Stimulated activated CD4-positive, alpha-beta T cell treated with anti-CD3 and anti-CD28 coated beads, Interleukin-12 subunit alpha, Interleukin-12 subunit beta, amount 100 ng/mL, for 48 hours (primary cell): Measurements from ENCODE around the gene GAK.
"Not testable (repeated sequence)": the region's sequence is repeated elsewhere in the genome, so short reads cannot be mapped to it uniquely, and the experiment has no call there.

Source experiments
- DNase-seq, 3 donors: peaks; one replicate each; pipeline ENCODE4 v3.0.0-alpha.2; 2020; ENCODE audit warnings: low read depth in 2 of 3, low spot score in 1 of 3

Gene GAK

DNA sequence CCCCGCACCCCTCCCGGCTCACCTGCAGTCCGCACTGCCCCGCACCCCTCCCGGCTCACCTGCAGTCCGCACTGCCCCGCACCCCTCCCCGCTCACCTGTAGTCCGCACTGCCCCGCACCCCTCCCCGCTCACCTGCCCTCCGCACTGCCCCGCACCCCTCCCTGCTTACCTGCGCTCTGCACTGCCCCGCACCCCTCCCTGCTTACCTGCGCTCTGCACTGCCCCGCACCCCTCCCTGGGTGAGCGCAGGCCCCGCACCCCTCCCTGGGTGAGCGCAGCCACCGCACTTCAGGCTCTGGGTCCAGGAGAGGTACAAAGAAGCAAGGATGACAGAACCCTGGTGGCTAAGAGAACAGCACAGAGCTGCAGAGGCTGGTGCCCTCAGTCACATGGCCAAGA, 4.5 kb downstream of the GAK start:
- DNase-seq = not testable (repeated sequence)

DNA sequence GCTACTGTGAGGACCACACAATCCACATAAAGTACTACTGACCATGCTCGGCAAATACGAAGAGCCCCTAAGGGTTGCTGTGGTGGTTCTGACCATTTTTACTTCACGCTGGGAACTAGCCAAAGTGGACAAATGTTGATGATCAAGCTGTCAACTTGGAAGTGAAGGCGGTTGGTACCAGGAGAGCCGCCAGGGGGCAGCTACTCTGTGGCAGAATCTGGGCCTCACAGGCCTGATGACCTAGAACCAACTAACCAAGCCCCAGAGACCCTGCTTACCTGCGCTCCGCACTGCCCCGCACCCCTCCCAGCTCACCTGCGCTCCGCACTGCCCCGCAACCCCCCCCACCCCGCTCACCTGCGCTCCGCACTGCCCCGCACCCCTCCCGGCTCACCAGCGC, 5.6 kb downstream of the GAK start:
- DNase-seq = no peak

DNA sequence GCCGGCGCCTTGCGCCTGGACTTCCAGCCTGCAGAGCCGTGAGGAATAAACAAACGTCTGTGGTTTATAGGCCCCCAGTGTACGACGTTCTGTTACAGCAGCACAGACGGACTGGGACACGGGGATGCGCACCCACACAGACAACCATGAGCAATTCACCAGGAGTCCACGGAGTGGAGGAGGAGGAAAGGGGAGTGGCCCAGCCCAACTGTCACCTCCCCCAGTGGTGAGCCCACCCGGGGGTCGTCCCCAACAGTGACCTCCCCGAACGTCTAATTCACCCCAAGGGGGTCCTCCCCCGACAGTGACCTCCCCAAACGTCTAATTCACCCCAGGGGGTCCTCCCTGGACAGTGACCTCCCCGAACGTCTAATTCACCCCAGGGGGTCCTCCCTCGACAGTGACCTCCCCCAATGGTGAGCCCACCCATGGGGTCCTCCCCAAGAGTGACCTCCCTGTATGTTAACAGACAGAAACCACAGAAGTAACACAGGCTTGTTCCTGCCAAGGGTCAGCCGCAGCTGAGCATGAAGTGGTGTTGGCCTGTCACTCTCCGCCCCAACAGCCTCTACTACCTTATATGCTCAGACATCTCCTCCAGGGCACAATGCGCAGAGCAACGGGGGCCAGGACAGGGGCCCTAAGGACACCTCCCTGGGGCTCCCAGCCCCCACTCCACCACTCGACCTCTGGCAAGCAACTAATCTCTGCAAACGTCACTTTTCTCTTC, 6.2 kb downstream of the GAK start:
- DNase-seq = no peak

DNA sequence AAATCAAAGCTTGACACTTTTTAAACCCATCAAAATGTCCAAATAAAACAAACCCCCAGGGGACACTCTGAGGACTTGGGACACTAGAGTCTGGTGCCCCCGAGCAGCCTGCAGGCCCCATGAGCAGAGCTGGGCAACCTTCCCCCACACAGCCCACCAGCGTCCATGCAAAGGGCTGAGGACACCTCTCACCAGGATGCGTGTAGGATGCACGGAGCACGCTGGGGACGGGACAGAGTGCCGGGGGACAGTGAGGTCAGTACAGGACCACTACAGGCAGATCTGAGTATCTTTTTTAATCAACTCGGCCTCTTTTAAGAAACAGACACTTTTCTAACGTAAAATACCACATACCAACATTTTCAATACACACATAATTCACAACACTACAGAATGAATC, 6.9 kb downstream of the GAK start:
- no peak for DNase-seq

DNA sequence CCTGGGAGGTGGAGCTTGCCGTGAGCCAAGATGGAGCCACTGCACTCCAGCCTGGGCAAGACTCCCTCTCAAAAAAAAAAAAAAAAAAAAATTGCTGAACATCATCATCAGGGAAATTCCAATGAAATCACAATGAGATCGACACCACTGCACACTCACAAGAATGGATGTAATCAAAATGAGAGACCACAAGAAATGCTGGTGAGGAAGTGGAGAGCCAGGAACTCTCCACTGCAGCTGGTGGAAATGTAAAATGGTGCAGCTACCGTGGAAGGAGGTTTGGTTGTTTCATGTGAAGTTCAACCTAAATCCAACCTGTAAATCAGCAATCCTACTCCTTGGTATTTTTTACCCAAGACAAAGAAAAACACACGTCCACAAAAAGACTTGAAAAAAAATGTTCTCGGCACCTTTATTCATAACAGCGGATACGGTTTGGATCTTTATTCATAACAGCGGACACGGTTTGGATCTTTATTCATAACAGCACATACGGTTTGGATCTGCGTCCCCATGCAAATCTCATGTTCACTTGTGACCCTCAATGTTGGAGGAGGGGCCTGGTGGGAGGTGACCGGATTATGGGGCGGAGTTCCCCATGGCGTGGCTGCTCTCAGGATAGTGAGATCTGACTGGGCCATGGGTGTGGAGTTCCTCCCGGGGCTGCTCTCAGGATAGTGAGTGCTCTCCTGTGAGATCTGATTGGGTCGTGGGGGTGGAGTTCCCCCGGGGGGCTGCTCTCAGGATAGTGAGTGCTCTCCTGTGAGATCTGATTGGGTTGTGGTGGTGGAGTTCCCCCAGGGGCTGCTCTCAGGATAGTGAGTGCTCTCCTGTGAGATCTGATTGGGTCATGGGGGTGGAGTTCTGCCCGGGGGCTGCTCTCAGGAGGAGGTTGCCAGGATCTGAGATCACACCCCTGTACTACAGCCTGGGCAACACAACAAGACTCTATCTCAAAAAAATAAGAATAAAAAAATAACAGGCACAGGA, 7.7 kb downstream of the GAK start:
- no peak for DNase-seq

DNA sequence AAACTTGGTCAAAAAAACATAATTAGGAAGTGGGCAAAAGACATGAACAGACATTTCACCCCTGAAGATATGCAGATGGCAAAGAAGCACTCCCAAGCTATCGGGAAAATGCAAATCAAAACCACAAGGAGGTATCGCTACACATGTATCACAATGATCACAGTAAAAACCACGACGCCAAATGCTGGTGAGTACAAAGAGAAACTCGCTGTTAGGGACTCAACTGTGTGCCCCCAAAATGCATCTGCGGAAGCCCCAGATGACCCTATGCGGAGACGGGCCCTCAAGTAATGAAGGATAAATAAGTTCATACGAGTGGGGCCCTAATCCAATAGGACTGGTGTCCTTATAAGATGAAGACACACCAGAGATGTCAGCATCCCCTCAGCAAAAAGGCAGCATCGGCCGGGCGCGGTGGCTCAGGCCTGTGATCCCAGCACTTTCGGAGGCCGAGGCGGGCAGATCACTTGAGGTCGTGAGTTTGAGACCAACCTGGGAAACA, 10.2 kb downstream of the GAK start:
- peak in 1 of 3 donors; percentile 30 for DNase-seq

DNA sequence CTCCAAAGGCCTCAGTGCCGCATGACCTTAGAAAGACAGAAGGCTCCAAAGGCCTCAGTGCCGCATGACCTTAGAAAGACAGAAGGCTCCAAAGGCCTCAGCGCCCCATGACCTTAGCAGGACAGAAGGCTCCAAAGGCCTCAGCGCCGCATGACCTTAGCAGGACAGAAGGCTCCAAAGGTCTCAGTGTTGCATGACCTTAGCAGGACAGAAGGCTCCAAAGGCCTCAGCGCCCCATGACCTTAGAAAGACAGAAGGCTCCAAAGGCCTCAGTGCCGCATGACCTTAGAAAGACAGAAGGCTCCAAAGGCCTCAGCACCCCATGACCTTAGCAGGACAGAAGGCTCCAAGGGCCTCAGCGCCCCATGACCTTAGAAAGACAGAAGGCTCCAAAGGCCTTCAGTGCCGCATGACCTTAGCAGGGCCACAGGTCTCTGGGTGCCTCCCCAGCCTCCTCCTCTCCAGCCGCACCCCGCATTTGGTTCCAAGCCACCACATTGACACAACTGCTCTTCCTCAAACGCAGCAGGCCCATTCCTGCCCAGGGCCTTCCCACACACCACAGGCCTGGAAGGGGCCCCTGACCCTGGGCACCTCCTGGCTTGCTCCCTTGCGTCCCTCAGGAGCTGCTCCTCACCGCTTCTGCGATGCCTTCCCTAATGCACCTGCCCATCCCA, 13.0 kb downstream of the GAK start:
- DNase-seq = not testable (repeated sequence)

DNA sequence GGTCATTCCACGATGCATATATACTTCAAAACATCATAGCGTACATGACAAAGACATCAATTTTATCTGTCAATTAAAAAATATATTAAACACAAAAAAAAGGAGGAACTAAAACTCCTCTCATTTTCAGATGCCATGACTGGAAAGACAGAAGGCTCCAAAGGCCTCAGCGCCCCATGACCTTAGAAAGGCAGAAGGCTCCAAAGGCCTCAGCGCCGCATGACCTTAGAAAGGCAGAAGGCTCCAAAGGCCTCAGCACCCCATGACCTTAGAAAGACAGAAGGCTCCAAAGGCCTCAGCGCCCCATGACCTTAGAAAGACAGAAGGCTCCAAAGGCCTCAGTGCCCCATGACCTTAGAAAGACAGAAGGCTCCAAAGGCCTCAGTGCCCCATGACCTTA, 13.5 kb downstream of the GAK start:
- not testable (repeated sequence) for DNase-seq

DNA sequence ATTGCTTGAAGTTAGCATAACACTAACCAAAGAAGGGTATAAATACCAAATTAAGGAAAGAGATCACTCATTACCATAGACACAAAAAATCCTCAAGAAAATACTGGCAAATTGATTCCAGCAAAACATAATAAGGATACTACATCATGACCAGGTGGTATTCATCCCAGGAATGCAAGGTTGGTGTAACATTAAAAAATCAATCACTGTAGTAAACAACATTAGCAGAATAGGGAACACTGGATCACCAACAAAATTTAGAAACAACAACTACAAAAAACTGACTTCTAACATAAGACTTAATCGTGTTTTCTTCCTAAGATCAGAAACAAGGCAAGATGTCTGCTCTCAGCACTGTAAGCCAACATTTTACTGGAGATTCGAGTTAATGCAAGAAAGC, 14.1 kb downstream of the GAK start:
- no peak for DNase-seq

DNA sequence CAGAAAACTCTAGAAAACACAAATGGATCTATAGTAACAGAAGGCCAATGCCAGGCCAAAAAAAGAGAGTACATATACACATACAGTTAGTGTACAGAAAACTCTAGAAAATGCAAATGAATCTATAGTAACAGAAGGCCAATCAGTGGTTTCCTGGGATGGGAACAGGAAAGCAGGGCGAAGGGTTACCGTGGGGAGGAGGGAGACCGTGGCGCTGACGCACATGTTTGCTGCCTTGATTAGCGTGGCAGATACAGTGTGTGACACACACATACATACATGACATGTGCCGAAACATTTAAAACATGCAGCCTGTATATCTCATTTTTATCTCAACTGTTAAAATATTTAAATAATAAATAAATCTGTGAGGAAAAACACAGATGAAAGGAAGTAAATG, 14.7 kb downstream of the GAK start:
- no peak for DNase-seq

DNA sequence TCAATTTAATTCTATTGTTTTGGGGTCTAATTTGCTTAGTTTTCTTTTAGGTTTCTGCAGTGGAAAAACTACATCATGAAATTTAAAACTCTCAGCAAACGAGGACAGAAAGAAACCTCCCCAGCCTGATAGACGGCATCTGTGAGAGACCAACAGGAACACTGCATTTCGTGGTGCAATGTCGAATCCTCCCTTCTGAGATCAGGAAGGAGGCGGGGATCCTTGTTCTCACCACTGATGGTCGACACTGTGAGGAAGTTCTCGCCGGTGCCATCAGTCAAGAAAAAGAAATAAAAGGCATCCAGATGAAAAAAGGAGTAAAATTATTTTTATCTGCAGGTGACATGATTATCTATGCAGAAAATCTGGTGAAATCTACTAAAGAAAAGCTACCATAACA, 16.5 kb downstream of the GAK start:
- DNase-seq = no peak

DNA sequence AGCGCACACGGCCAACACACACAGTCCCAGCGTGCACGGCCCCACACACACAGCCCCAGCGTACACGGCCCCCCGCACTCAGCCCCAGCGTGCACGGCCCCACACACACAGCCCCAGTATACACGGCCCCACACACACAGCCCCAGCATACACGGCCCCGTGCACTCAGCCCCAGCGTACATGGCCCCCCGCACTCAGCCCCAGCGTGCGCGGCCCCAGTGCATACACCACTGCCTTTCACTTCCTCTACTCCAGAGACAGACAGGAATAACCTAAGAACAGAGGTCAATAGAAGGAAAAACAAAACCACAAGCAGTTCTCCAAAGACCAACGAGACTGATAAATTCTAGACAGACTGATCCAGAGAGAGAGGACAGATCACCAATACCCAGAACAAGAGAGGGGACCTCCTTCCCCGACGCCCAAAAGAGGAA, 17.1 kb downstream of the GAK start:
- DNase-seq = no peak

DNA sequence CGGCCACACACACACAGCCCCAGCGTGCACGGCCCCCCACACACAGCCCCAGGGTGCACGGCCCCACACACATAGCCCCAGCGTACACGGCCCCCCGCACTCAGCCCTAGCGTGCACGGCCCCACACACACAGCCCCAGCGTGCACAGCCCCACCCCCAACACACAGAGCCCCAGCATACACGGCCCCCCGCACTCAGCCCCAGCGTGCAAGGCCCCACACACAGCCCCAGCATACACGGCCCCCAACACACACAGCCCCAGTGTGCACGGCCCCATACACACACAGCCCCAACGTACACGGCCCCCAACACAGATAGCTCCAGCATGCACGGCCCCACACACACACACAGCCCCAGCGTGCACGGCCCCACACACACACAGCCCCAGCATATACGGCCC, 17.6 kb downstream of the GAK start:
- DNase-seq = no peak

DNA sequence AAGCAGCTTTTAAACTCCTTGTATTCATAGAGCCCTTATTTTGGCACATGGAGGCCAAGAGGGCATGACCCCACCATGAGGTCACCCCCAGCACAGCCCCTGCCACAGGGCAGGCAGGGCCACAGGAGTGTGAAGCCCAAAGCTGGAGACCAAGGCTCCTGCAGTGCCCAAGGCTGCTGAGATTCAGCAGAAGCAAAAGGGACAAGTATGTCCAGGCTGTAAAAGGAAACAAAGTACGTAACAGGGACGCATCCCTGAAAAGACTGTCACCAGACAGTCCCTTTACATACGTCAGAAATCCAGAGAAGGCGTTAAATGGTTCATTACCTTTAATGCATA, 18.9 kb downstream of the GAK start:
- no peak for DNase-seq

DNA sequence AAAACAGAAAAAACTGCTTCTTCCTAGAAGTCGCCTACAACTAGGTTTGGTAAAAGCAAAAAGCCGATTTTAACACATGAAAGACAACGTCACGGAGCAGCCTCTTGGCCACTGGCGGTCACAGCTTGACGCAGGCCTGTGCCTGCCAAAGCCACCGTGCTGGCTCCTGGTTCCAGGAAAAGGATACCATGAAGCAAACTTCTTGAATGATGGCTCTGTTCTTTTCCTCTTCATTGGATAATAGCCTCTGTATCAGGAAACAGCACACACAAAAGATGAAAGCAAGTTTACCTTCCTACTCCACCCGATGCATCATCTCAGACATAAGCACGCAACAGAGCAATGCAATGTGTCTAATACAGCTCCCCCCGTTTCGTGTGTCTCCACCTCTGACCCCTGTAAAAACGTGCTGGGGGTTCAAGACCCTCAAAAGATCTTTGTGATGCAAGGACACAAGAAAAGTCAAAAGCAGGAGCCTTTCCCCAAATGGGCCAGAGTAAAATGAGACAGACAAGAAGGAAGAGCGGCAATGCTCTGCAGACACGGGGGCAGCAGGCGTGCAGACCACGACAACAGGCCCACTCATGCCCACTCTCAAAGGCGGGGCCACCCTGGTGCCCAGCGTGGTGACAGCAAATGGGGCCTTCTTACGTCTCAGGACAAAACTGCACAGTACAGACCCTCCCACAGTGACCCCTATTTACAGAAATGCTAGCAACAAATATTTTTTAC, 19.4 kb downstream of the GAK start:
- no peak for DNase-seq

DNA sequence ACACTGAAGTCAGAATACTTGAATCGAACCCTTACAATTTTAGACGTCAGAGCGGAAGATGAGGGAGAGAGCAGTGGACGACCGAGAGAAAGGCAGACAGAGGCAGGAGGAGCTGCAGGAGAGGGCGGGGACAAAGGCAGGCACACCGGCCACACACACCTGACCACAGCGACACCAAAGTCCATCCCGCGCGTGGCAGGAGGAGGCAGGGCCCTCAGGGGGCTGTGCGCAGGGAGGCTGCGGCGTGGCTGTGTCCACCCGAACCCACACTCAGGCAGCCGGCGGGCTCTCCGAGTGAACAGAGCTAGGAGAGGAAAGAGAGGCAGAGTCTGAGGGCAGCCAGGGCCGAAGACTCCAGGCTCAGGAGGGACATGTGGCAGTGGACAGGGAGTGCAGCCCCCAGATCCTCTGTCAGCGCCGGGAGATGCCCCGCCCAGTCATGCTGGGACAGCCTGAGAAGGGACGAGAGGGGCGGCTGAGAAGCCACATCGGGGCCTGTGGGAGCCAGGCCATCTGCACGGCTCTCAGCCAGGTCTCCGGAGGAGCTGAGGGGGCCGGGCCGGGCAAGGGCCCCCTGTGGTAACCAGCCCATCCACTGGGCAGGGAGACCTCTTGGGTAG, 20.1 kb downstream of the GAK start:
- DNase-seq = no peak

DNA sequence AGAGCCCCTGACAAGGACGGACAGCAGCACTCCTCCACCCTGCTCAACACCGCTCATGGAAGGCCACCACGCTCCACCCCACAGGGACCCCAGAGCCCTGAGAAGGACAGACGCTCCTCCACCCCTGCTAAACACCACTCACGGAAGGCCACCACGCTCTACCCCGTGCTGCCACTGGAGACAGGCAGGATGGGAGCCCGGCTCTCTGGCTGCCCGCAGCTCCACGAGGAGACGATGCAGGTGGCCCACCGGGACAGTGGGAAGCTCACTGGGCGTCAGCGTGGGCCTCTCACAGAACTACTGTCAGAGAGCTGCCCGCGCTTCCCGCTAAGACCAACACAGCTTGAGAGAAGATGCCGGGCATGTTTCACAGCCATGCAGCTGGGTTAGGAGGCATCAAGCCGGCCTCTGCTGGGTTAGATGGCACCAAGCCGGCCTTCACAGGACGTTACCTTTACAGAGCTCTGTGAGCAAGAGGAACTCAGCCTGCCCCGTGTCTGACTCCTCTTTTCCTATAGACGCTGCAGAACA, 20.8 kb downstream of the GAK start:
- DNase-seq = no peak

DNA sequence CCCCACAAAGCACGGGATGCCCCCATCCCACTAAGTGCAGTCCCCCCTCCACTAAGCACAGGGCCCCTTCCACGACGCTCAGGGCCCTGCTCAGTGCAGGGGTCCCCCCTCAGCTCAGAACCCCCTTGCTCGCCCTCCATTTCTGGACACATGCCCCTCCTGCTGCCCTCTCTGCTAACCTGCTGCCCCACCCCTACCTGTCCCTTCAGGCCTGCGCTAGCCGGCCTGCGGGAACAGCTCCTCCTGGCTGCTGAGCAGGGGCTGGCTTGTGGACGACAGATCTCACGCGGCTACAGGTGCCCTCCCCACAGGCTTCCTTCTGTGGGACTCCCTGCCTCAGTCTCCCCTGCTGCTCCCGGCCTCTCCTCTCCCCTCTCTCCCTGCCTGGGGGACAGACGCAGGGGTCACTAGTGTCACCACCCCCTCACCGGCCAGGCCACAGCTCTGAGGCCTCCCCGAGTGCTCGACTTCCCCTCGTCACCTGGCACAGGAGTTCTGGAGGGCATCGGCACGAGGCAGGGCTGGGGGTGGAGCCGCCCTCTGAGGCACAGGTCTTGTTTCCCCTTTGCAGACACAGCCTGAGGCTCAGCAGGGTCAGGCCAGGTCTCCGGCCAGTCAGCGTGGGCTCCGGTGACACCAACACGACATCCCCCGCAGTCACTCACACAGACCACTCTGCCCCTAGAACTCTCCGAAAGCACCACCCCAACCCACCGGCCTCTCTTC, 21.6 kb downstream of the GAK start:
- DNase-seq = no peak

DNA sequence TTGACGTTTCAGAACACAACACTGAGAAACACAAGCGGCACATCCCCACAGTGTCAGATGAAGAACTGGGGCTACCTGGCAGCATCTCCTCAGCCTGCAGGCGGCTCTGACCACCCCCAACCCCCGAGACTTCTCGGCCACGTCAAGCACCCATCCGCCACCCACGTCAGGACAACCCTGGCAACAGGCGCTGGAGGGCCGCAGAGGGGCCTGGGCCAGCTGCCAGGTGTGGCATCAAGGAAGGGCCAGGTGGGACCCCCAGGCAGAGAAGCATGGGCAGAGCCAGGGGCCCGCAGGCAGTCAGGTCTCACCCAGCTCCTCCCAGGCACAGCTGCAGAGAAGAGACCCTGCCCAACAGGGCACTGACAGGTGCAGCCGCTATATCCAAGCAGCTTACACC, 22.3 kb downstream of the GAK start:
- DNase-seq = no peak

DNA sequence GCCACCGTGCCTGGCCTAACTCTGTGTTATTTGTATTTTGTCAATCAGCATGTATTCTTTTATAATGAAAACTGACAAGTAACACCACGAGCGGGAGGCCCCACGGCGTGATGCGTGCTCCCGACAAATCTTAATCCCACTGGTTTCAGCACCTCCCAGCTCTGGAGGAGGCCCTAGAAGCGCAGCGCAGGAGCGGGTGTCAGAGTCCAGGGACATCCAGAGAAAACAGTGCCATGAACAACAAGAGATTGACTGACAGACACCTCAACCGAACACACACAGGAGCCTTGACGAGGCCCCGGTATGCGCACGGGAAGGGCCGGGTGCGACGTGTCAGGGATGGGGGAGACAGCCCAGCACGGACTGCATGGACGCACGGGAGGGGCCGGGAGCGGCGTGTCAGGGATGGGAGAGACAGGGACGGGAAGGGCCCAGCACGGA, 23.0 kb downstream of the GAK start:
- no peak for DNase-seq
